MM.1S (cell line): ENCODE results near the gene GPR176.

Source experiments
- CTCF ChIP-seq: fragments of 300-600 bp; sonication (generic); IDR thresholded peaks from 2 replicates; pipeline ENCODE4 v1.5.1; 2016; ENCODE audit warnings: antibody characterized with exemption, low read length, mixed read lengths
- EZH2 ChIP-seq: fragments of 300-600 bp; sonication (generic); optimal IDR thresholded peaks from 2 replicates; pipeline ENCODE3; 2017; ENCODE audit warnings: low read depth, mild to moderate bottlenecking, antibody characterized with exemption, low read length, mixed read lengths

- TF ChIP-seq CTCF (no peak), EZH2 (no peak)
Measured at GRCh38 chr15:39884351-39884750, 35.7 kb downstream of the GPR176 start.
